HL-60 (cell line): ENCODE results near the gene CDC25C.

Experiments
- POLR2AphosphoS5 ChIP-seq: IDR thresholded peaks from 2 replicates; pipeline ENCODE4 v1.6.1; 2012; ENCODE audit warnings: low read depth
- SPI1 ChIP-seq: IDR thresholded peaks from 2 replicates; pipeline ENCODE4 v1.6.1; 2012; ENCODE audit warnings: low read depth, mild to moderate bottlenecking, borderline replicate concordance
- TF ChIP-seq, protein P1 (sequence below): IDR thresholded peaks from 2 replicates; pipeline ENCODE4 v1.6.1; 2012; ENCODE audit warnings: low read depth; ENCODE audit not compliant: insufficient replicate concordance
- TF ChIP-seq, protein P2 (sequence below): IDR thresholded peaks from one replicate; pipeline ENCODE4 v1.5.1; 2011; ENCODE audit warnings: low read length, control low read depth, inconsistent platforms; ENCODE audit not compliant: insufficient read depth

DNA sequence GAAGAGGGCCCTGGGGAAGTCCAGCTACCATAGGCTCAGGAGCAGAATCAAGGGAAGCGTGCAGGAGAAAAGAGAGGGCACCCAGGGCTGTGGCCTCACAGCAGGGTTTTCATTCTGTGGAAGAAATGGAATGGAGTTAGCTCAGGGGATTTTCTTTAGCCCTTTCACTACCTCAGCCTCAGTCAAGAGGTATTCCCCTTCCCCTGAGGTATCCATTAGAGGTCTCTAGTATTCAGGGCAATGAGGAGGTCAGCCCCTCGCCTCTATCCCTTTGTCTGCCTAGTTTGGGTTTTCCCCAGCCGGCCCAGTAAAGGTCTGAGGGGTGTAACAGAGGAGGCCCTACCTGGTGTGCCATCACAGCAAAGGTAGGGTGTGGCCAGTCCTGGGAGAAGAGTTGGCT is 78.7 kb downstream of the CDC25C start:
- TF ChIP-seq, protein P1, sequence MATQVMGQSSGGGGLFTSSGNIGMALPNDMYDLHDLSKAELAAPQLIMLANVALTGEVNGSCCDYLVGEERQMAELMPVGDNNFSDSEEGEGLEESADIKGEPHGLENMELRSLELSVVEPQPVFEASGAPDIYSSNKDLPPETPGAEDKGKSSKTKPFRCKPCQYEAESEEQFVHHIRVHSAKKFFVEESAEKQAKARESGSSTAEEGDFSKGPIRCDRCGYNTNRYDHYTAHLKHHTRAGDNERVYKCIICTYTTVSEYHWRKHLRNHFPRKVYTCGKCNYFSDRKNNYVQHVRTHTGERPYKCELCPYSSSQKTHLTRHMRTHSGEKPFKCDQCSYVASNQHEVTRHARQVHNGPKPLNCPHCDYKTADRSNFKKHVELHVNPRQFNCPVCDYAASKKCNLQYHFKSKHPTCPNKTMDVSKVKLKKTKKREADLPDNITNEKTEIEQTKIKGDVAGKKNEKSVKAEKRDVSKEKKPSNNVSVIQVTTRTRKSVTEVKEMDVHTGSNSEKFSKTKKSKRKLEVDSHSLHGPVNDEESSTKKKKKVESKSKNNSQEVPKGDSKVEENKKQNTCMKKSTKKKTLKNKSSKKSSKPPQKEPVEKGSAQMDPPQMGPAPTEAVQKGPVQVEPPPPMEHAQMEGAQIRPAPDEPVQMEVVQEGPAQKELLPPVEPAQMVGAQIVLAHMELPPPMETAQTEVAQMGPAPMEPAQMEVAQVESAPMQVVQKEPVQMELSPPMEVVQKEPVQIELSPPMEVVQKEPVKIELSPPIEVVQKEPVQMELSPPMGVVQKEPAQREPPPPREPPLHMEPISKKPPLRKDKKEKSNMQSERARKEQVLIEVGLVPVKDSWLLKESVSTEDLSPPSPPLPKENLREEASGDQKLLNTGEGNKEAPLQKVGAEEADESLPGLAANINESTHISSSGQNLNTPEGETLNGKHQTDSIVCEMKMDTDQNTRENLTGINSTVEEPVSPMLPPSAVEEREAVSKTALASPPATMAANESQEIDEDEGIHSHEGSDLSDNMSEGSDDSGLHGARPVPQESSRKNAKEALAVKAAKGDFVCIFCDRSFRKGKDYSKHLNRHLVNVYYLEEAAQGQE, result no peak
- TF ChIP-seq, protein P2, sequence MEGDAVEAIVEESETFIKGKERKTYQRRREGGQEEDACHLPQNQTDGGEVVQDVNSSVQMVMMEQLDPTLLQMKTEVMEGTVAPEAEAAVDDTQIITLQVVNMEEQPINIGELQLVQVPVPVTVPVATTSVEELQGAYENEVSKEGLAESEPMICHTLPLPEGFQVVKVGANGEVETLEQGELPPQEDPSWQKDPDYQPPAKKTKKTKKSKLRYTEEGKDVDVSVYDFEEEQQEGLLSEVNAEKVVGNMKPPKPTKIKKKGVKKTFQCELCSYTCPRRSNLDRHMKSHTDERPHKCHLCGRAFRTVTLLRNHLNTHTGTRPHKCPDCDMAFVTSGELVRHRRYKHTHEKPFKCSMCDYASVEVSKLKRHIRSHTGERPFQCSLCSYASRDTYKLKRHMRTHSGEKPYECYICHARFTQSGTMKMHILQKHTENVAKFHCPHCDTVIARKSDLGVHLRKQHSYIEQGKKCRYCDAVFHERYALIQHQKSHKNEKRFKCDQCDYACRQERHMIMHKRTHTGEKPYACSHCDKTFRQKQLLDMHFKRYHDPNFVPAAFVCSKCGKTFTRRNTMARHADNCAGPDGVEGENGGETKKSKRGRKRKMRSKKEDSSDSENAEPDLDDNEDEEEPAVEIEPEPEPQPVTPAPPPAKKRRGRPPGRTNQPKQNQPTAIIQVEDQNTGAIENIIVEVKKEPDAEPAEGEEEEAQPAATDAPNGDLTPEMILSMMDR, result no peak
- TF ChIP-seq SPI1 (no peak), POLR2AphosphoS5 (no peak)
